Measurements from ENCODE around the gene RNU1-2. TPM values are rescaled to one million over a fixed set of nuclear protein-coding genes. Genes with fewer than 3 reads are reported as not detected.

The RNU1-2 gene
- total RNA-seq, 1 experiment from 2014 or later = 1,622 TPM

- TF ChIP-seq CTCF (IDR thresholded peaks at IDR 0.05; ENCODE audit: insufficient read depth in 1 of 2, low read depth in 1 of 2, low read length in 1 of 2, severe bottlenecking in 1 of 2, unreplicated experiment in 1 of 2) = no peak
- 0 out of 2 replicates have a peak, but pooled peaks cover 4% of the 10 kb centered on the region for H3K4me1 ChIP-seq
- POLR2A ChIA-PET = interaction anchor here (0.6 kb wide), 1 partner anchor 27 kb away, joined by 3 read pairs; no protein-coding TSS in a partner anchor
- Mint-ChIP-seq H3K4me3 (ENCODE audit: unreplicated experiment) (no peak overlapping the region), H3K9me3 (ENCODE audit: unreplicated experiment) (no peaks in the 10 kb centered on the region), H3K27ac (ENCODE audit: unreplicated experiment) (no peak overlapping the region), H3K36me3 (ENCODE audit: insufficient read depth, unreplicated experiment) (peaks cover 15% of the 10 kb centered on the region), H3K4me1 (ENCODE audit: low read depth, unreplicated experiment) (peaks cover 12% of the 10 kb centered on the region), H3K27me3 (ENCODE audit: insufficient read depth, unreplicated experiment) (no peaks in the 10 kb centered on the region)
- no peaks in the 10 kb centered on the region for H3K27me3 ChIP-seq (replicated peaks; ENCODE audit: control insufficient read depth, insufficient read depth, low read length)
- no peak for DNase-seq
- H3K36me3 ChIP-seq (ENCODE audit: control insufficient read depth, insufficient read depth, low read length) = no peaks in the 10 kb centered on the region
- no peaks in the 10 kb centered on the region; the same call in 1 of the 2 replicates for H3K9me3 ChIP-seq
- CTCF ChIA-PET = interaction anchor here (1.7 kb wide), 1 partner anchor 282 kb away, joined by 4 read pairs; no protein-coding TSS in a partner anchor
- peak overlapping the region; percentile 53 for H3K4me3 ChIP-seq (ENCODE audit: low read depth, low read length)
- intact Hi-C loops (cut with micrococcal nuclease; ENCODE audit: unreplicated experiment) = no loop called here
- no TSS peak for BruUV-seq (replicated peaks)
These were observed 7.6 kb downstream of the RNU1-2 start for GRCh38 chr1:16903458-16903796.

GRCh38 chr1:16904560-16905109 lies 8.9 kb downstream of the RNU1-2 start:
- no peak overlapping the region for H3K27ac Mint-ChIP-seq (ENCODE audit: unreplicated experiment)
- ChIA-PET CTCF (no interaction called here), POLR2A (interaction anchor here (0.6 to 1.0 kb wide), 3 partner anchors 111 to 293 kb away, joined by 3 read pairs; partner anchors contain the start of gene NBPF1)
- no peak overlapping the region for H3K4me3 Mint-ChIP-seq (ENCODE audit: unreplicated experiment)
- intact Hi-C loops (cut with micrococcal nuclease; ENCODE audit: unreplicated experiment) = loop anchor here (1.0 kb wide), 1 partner anchor 8 kb away; no protein-coding TSS in a partner anchor
- H3K27me3 Mint-ChIP-seq (ENCODE audit: insufficient read depth, unreplicated experiment) = no peaks in the 10 kb centered on the region
- no peaks in the 10 kb centered on the region for H3K27me3 ChIP-seq (replicated peaks; ENCODE audit: control insufficient read depth, insufficient read depth, low read length)
- peak overlapping the region; percentile 53 for H3K4me3 ChIP-seq (ENCODE audit: low read depth, low read length)
- H3K9me3 Mint-ChIP-seq (ENCODE audit: unreplicated experiment) = no peaks in the 10 kb centered on the region
- H3K36me3 Mint-ChIP-seq (ENCODE audit: insufficient read depth, unreplicated experiment) = peaks cover 15% of the 10 kb centered on the region
- no peaks in the 10 kb centered on the region for H3K36me3 ChIP-seq (ENCODE audit: control insufficient read depth, insufficient read depth, low read length)
- no peak for TF ChIP-seq CTCF (IDR thresholded peaks at IDR 0.05; ENCODE audit: insufficient read depth in 1 of 2, low read depth in 1 of 2, low read length in 1 of 2, severe bottlenecking in 1 of 2, unreplicated experiment in 1 of 2)
- H3K9me3 ChIP-seq = no peaks in the 10 kb centered on the region; the same call in 1 of the 2 replicates
- H3K4me1 Mint-ChIP-seq (ENCODE audit: low read depth, unreplicated experiment) = peaks cover 13% of the 10 kb centered on the region
- DNase-seq = peak; percentile 99
- 0 out of 2 replicates have a peak, but pooled peaks cover 4% of the 10 kb centered on the region for H3K4me1 ChIP-seq
- BruUV-seq (replicated peaks) = no TSS peak

DNA sequence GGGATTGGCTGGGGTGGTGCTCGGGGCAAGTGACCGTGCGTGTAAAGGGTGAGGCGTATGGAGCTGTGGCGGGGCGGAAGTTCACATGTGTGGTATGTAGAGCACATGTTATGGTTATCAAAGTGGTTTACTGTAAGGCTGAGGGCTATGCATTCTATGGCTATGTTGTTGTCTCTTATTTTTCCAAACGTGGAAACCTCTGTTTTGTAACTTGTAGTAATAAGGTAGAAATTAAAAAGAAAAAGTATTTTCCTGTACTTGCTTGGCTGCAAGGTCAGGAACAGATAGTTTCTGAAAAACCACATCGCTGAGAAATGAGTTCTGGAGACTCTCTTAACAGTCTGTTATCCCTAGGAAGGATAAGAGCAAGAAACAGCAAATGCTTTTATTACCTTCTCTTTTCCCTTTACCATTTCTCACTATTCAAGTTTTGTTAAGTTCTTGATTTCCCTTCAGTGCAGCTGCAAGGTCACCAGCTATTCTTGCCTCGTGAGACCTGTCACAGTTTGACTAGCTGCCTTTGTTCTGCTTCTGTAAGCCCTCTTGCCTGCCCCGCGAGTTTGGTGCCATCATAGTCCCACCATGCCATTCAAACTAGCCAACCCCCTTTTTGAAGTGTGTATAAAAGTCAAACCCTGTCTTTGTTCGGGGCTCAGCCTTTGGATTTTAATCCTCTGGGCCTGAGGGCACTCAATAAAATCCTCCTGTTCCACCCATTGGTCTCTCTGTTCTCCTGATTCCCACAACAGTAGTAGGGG lies 9.5 kb downstream of the RNU1-2 start:
- intact Hi-C loops (cut with micrococcal nuclease; ENCODE audit: unreplicated experiment) = loop anchor here (1.0 kb wide), 1 partner anchor 9 kb away; no protein-coding TSS in a partner anchor
- Mint-ChIP-seq H3K4me3 (ENCODE audit: unreplicated experiment) (no peak overlapping the region), H3K36me3 (ENCODE audit: insufficient read depth, unreplicated experiment) (peaks cover 15% of the 10 kb centered on the region), H3K27me3 (ENCODE audit: insufficient read depth, unreplicated experiment) (no peaks in the 10 kb centered on the region), H3K4me1 (ENCODE audit: low read depth, unreplicated experiment) (peaks cover 19% of the 10 kb centered on the region), H3K9me3 (ENCODE audit: unreplicated experiment) (no peaks in the 10 kb centered on the region), H3K27ac (ENCODE audit: unreplicated experiment) (no peak overlapping the region)
- BruUV-seq (replicated peaks) = TSS peak; percentile 90
- H3K4me1 ChIP-seq = 0 out of 2 replicates have a peak, but pooled peaks cover 4% of the 10 kb centered on the region
- DNase-seq = peak in 1 of 2 experiments; percentile 47
- H3K36me3 ChIP-seq (ENCODE audit: control insufficient read depth, insufficient read depth, low read length) = no peaks in the 10 kb centered on the region
- TF ChIP-seq CTCF (IDR thresholded peaks at IDR 0.05; ENCODE audit: insufficient read depth in 1 of 2, low read depth in 1 of 2, low read length in 1 of 2, severe bottlenecking in 1 of 2, unreplicated experiment in 1 of 2) = no peak
- H3K9me3 ChIP-seq = no peaks in the 10 kb centered on the region; the same call in 1 of the 2 replicates
- H3K4me3 ChIP-seq (ENCODE audit: low read depth, low read length) = peak overlapping the region; percentile 53
- CTCF ChIA-PET = no interaction called here
- no peaks in the 10 kb centered on the region for H3K27me3 ChIP-seq (replicated peaks; ENCODE audit: control insufficient read depth, insufficient read depth, low read length)
- POLR2A ChIA-PET = interaction anchor here (0.6 to 1.0 kb wide), 5 partner anchors 16 to 293 kb away, joined by 3 to 5 read pairs (median 3); partner anchors contain the start of gene NBPF1
